Astrocyte (in vitro differentiated cells and primary cell): Measurements from ENCODE around the gene KLRG1. TPM values are rescaled to one million over a fixed set of nuclear protein-coding genes. Genes with fewer than 3 reads are reported as not detected.

Experiments used
- total RNA-seq: library from RNA; stranded (reverse); gene quantifications from 2 replicates; pipeline ENCODE4 v1.2.1, GENCODE V29; 2021

KLRG1 gene
- total RNA-seq, 1 donor from 2014 or later, result 2.2 TPM

Other genes with a start within 250 kb of the KLRG1 start
- gene A2ML1, start 166.9 kb upstream of the KLRG1 start, total RNA-seq, result not detected in 2 replicates
- gene PHC1, start 75.0 kb upstream of the KLRG1 start, total RNA-seq, result 34.7 and 35.4 TPM in 2 replicates
- 159 and 166 TPM in 2 replicates for gene M6PR, start 39.9 kb upstream of the KLRG1 start, total RNA-seq
- 4.2 and 10.7 TPM in 2 replicates for gene A2M, start 126.4 kb downstream of the KLRG1 start, total RNA-seq
- gene PZP, start 218.8 kb downstream of the KLRG1 start, total RNA-seq, result not detected in 2 replicates